GM12873 (cell line): ENCODE measurements around the gene CLCN6.

Source experiments
- CTCF ChIP-seq: IDR thresholded peaks from 2 replicates; pipeline ENCODE4 v1.5.1; 2012; ENCODE audit warnings: low read depth, mild to moderate bottlenecking, moderate library complexity, low read length, control low read depth; ENCODE audit not compliant: insufficient read depth; ENCODE audit errors: missing control alignments

CLCN6 gene

DNA sequence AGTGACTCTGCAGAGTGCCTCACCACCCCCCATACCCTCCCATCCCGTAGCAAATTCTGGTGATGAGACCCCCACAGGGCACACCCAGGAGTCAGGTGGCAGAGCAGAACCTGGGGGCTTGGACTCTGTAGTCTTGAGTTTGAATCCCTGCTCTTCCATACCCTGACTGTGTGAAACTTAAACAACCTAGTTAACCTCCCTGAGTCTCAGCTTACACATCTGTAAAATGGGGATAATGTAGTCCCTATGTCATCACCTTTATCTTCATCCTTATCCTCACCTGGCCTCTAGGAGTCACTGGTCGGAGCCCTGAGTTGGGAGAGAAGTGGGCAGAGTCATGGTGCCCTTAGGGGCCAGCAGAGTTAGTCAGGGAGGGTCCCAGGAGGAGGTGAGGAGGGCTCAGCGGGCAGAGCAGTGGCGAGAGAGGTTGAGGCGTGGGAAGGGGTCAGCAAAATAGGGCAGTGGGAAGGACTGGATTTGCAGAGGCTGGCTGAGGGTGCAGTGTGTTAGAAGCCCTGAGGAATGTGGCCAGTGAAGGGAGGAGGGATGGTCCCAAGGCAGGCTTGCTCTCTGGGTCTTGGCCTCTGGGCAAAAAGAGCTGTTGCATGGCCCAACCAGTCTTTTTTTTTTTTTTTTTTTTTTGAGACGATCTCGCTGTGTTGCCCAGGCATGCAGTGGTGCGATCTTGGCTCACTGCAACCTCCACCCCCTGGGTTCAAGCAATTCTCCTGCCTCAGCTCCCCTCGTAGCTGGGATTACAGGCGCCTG lies 25.4 kb upstream of the CLCN6 start:
- TF ChIP-seq CTCF, result no peak

GRCh38 chr1:11781297-11781696 lies 24.7 kb upstream of the CLCN6 start:
- TF ChIP-seq CTCF, result no peak

- TF ChIP-seq CTCF, result no peak
Measured at GRCh38 chr1:11782127-11782708, 23.8 kb upstream of the CLCN6 start.

DNA sequence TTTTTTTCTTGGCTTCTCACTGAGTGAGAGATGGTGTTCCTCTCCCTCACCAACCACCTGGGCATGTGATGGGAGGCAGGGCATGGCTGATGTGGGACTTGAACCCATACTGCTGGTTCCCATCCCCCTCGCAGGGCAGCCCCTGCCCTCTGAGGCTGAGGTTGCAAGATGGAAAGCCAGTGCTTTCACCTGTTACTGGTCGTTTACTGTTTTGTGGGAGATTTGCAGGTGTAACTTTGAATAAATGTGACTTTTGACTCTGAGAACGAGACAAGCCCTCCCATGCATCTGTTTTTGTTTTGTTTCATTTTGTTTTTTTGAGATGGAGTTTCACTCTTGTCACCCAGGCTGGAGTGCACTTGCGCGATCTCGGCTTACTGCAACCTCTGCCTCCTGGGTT lies 22.4 kb upstream of the CLCN6 start:
- no peak for TF ChIP-seq CTCF

DNA sequence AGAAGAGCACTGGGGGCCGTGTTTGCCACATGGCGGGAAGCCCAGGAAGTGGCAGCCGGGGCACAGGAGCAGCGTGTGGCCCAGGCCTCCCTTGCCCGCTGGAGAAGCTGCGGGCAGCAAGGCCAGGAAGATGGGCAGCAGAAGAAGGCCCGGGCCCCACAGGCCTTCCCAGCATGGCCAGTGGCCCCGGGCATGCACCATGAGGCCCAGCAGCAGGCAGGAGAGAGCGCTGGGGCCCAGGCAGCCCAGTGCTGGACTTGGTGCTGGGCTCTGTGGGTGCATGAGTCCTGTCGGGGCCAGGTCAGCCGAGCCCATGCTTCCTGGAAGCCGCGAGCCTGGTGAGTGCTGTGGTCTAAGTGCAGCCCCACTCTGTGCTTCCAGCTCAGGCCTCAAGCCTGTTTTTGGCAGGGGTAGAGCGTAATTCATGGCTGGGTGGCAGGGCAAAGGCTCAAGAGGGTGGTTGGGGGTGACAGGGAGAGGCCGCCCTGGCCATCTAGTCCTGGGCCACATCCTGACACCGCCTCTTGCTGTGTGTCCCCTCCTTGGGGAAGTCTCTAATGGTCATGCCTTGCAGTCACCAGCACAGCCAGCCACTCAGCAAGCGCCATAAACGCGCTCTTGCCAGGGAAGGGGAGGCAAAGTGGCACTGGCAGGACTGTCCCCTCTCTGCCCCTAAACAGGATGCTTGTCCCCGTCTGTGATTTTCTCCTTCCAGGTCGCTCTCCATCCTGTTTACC lies 21.6 kb upstream of the CLCN6 start:
- TF ChIP-seq CTCF, result no peak

- TF ChIP-seq CTCF, result peak; percentile 89
Measured at GRCh38 chr1:11784993-11785769, 20.8 kb upstream of the CLCN6 start.

- TF ChIP-seq CTCF, result no peak
Measured at GRCh38 chr1:11786168-11786567, 19.8 kb upstream of the CLCN6 start.
